IPS-18c (cell line): ENCODE data around the gene CTRB2.
"Not testable (repeated sequence)": the region's sequence is repeated elsewhere in the genome, so short reads cannot be mapped to it uniquely, and the experiment has no call there.

Source experiments
- H3K4me3 ChIP-seq: 2 replicates; pipeline ENCODE4 v1.7.0; 2013; ENCODE audit warnings: low read depth, mild to moderate bottlenecking, low read length, moderate library complexity; ENCODE audit not compliant: insufficient read depth
- H3K9me3 ChIP-seq: one replicate; pipeline ENCODE4 v1.6.1; 2013; ENCODE audit warnings: mild to moderate bottlenecking, low read length, moderate library complexity; ENCODE audit not compliant: control insufficient read depth, insufficient read depth

CTRB2 gene

GRCh38 chr16:75218256-75219076, 11.5 kb upstream of the CTRB2 start, which contains the start of gene CTRB1:
CTRB1 (plus strand) TSS chr16:75218988; CDS start chr16:75219008, 20 bp downstream.
- Histone ChIP-seq H3K4me3 (no peak within 1 kb of the TSS), H3K9me3 (no peaks in the 10 kb centered on the region)

GRCh38 chr16:75217389-75217851, 10.5 kb upstream of the CTRB2 start:
- no peaks in the 10 kb centered on the region for H3K9me3 ChIP-seq
- no peak overlapping the region for H3K4me3 ChIP-seq

- Histone ChIP-seq H3K4me3 (no peak overlapping the region), H3K9me3 (no peaks in the 10 kb centered on the region)
Observed at GRCh38 chr16:75216576-75216975, 9.6 kb upstream of the CTRB2 start.

GRCh38 chr16:75216127-75216526, 9.2 kb upstream of the CTRB2 start:
- Histone ChIP-seq H3K9me3 (no peaks in the 10 kb centered on the region), H3K4me3 (no peak overlapping the region)

GRCh38 chr16:75211286-75211685, 4.3 kb upstream of the CTRB2 start:
- H3K9me3 ChIP-seq, H3K4me3 ChIP-seq: not testable (repeated sequence)

GRCh38 chr16:75209944-75210343, 3.0 kb upstream of the CTRB2 start:
- Histone ChIP-seq H3K9me3 (no peaks in the 10 kb centered on the region), H3K4me3 (no peak overlapping the region)

GRCh38 chr16:75209514-75209913, 2.6 kb upstream of the CTRB2 start:
- H3K9me3 ChIP-seq, H3K4me3 ChIP-seq: not testable (repeated sequence)

- no peaks in the 10 kb centered on the region for H3K9me3 ChIP-seq
- no peak overlapping the region for H3K4me3 ChIP-seq
Observed at GRCh38 chr16:75208861-75209505, 2.0 kb upstream of the CTRB2 start.

GRCh38 chr16:75208242-75208825, 1.4 kb upstream of the CTRB2 start:
- Histone ChIP-seq H3K4me3 (no peak overlapping the region), H3K9me3 (no peaks in the 10 kb centered on the region)

GRCh38 chr16:75207831-75208230, 870 bp upstream of the CTRB2 start:
- no peak overlapping the region for H3K4me3 ChIP-seq
- no peaks in the 10 kb centered on the region for H3K9me3 ChIP-seq

GRCh38 chr16:75205961-75206748, 806 bp downstream of the CTRB2 start:
- H3K9me3 ChIP-seq, H3K4me3 ChIP-seq: not testable (repeated sequence)

GRCh38 chr16:75205438-75205837, 1.5 kb downstream of the CTRB2 start:
- H3K9me3 ChIP-seq: not testable (repeated sequence)

GRCh38 chr16:75204905-75205304, 2.1 kb downstream of the CTRB2 start:
- not testable (repeated sequence) for H3K9me3 ChIP-seq, H3K4me3 ChIP-seq

More at GRCh38 chr16:75205438-75205837, 1.5 kb downstream of the CTRB2 start:
- H3K4me3 ChIP-seq: not testable (repeated sequence)

- Histone ChIP-seq H3K9me3 (no peaks in the 10 kb centered on the region), H3K4me3 (no peak overlapping the region)
Observed at GRCh38 chr16:75204410-75204758, 2.6 kb downstream of the CTRB2 start.

GRCh38 chr16:75203667-75204409, 3.1 kb downstream of the CTRB2 start:
- H3K4me3 ChIP-seq: no peak overlapping the region
- H3K9me3 ChIP-seq: no peaks in the 10 kb centered on the region

GRCh38 chr16:75203096-75203495, 3.9 kb downstream of the CTRB2 start:
- H3K4me3 ChIP-seq: no peak overlapping the region

GRCh38 chr16:75202069-75202590, 4.8 kb downstream of the CTRB2 start:
- no peaks in the 10 kb centered on the region for H3K9me3 ChIP-seq

More at GRCh38 chr16:75203096-75203495, 3.9 kb downstream of the CTRB2 start:
- no peaks in the 10 kb centered on the region for H3K9me3 ChIP-seq

More at GRCh38 chr16:75202069-75202590, 4.8 kb downstream of the CTRB2 start:
- no peak overlapping the region for H3K4me3 ChIP-seq
